GM12878 (cell line): ENCODE results near the gene F10.

Experiments used
- BHLHE40 ChIP-seq, 2 experiments: fragments of 450-650 bp in 1 of 2; IDR thresholded peaks; 2 replicates each; pipeline ENCODE4 v1.6.1; 2011 to 2017; ENCODE audit warnings: low read depth in 2 of 2, borderline replicate concordance in 1 of 2, improper control_type of control experiment in 1 of 2, low read length in 1 of 2, mild to moderate bottlenecking in 1 of 2
- CTCF ChIP-seq, 3 experiments: IDR thresholded peaks in 2 of 3; conservative IDR thresholded peaks in 1 of 3; 2 replicates each; pipeline ENCODE4 v1.5.1; 2011; ENCODE audit warnings: low read depth in 3 of 3, low read length in 3 of 3, mild to moderate bottlenecking in 3 of 3, control low read depth in 2 of 3, moderate library complexity in 2 of 3, inconsistent platforms in 1 of 3, mixed read lengths in 1 of 3; ENCODE audit not compliant: control insufficient read depth in 2 of 3, insufficient read depth in 1 of 3; ENCODE audit errors: extremely low read depth in 1 of 3
- EZH2 ChIP-seq: IDR thresholded peaks from 2 replicates; pipeline ENCODE4 v1.6.1; 2012; ENCODE audit warnings: low read depth, mild to moderate bottlenecking, control low read depth, inconsistent platforms, low read length, borderline replicate concordance; ENCODE audit not compliant: control insufficient read depth
- GATAD2B ChIP-seq: fragments of 450-650 bp; conservative IDR thresholded peaks from 2 replicates; pipeline ENCODE4 v1.6.1; 2017; ENCODE audit warnings: low read depth, mild to moderate bottlenecking, moderate library complexity
- HDAC6 ChIP-seq: fragments of 200-600 bp; sonication (generic); IDR thresholded peaks from one replicate; pipeline ENCODE4 v1.8.0; 2017; ENCODE audit warnings: antibody characterized with exemption; ENCODE audit not compliant: unreplicated experiment
- NRF1 ChIP-seq: conservative IDR thresholded peaks from 2 replicates; pipeline ENCODE4 v1.6.1; 2011; ENCODE audit warnings: mild to moderate bottlenecking, low read depth, low read length, improper control_type of control experiment
- PAX5 ChIP-seq: IDR thresholded peaks from 2 replicates; pipeline ENCODE4 v1.6.1; 2011; ENCODE audit warnings: low read depth, low read length, borderline replicate concordance
- POLR2A ChIP-seq: IDR thresholded peaks from 2 replicates; pipeline ENCODE4 v1.6.1; 2011; ENCODE audit warnings: low read depth, mild to moderate bottlenecking, low read length
- POLR2AphosphoS5 ChIP-seq: IDR thresholded peaks from 2 replicates; pipeline ENCODE4 v1.6.1; 2011; ENCODE audit warnings: mild to moderate bottlenecking, low read length, inconsistent platforms
- REST ChIP-seq: IDR thresholded peaks from 2 replicates; pipeline ENCODE4 v1.6.1; 2012; ENCODE audit warnings: mild to moderate bottlenecking, low read depth, low read length
- SIX5 ChIP-seq: IDR thresholded peaks from 2 replicates; pipeline ENCODE4 v1.6.1; 2011; ENCODE audit warnings: mild to moderate bottlenecking, low read depth, low read length, moderate library complexity; ENCODE audit not compliant: severe bottlenecking
- TF ChIP-seq, protein P1 (sequence below): IDR thresholded peaks from 2 replicates; pipeline ENCODE4 v1.6.1; 2012; ENCODE audit warnings: low read depth, low read length, improper control_type of control experiment
- TF ChIP-seq, protein P2 (sequence below): fragments of 450-650 bp; IDR thresholded peaks from 2 replicates; pipeline ENCODE4 v1.6.1; 2016; ENCODE audit warnings: mild to moderate bottlenecking

DNA sequence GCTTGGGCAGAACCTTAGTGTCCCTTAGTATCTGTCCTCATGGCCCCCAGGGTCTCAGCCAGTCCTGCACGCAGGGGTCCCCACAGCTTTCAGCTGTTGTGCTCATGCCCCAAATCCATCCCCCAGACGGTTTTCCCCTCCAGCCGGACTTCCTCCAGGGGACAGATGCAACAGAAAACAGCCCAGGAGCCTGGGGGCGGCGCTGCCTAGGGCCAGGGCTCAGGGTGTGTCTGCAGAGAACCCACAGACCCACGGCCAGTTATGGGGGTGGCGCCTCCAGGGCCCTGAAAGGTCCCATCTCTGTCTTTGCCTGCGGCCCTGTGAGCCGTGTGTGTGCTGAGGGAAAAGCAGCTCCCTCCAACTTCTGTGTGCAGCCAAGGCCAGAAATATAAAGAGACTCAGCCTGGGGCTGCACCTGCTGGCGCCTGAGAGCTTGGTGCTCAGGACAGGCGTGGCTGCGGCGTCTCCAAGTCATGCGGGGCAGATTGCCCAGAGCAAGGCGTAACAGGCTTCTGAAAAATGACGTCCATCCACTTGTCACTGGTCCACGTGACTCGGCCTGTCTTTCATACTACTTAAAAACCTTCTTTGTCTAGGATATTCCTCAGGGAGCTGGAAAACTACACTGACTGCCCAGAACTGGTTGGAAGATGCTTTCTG is 39.1 kb upstream of the F10 start:
- TF ChIP-seq, protein P1, sequence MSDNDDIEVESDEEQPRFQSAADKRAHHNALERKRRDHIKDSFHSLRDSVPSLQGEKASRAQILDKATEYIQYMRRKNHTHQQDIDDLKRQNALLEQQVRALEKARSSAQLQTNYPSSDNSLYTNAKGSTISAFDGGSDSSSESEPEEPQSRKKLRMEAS, result no peak
- TF ChIP-seq NRF1 (no peak), POLR2A (no peak), REST (no peak), CTCF (IDR thresholded peaks at IDR 0.05 in 2 of 3, conservative IDR thresholded peaks at IDR 0.05 in 1 of 3; ENCODE audit: control insufficient read depth in 2 of 3, extremely low read depth in 1 of 3, insufficient read depth in 1 of 3, low read depth in 3 of 3, low read length in 3 of 3) (no peak), GATAD2B (no peak), POLR2AphosphoS5 (no peak), BHLHE40 (IDR thresholded peaks at IDR 0.05; ENCODE audit: borderline replicate concordance in 1 of 2, low read depth in 2 of 2, low read length in 1 of 2) (no peak), SIX5 (no peak), PAX5 (no peak), EZH2 (no peak), HDAC6 (no peak)
- TF ChIP-seq, protein P2, sequence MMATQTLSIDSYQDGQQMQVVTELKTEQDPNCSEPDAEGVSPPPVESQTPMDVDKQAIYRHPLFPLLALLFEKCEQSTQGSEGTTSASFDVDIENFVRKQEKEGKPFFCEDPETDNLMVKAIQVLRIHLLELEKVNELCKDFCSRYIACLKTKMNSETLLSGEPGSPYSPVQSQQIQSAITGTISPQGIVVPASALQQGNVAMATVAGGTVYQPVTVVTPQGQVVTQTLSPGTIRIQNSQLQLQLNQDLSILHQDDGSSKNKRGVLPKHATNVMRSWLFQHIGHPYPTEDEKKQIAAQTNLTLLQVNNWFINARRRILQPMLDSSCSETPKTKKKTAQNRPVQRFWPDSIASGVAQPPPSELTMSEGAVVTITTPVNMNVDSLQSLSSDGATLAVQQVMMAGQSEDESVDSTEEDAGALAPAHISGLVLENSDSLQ, result no peak
